Natural killer cell (primary cell): ENCODE measurements around the gene RASSF5. TPM values are rescaled to one million over a fixed set of nuclear protein-coding genes. Genes with fewer than 3 reads are reported as not detected.

Experiments
- ATAC-seq, 3 donors: fragments of 150-1000 bp in 2 of 3; fragments of 200-7000 bp in 1 of 3; cut with Tn5 transposase; 1 replicate in 1 of 3; 2 replicates in 2 of 3; pipeline ENCODE4 v1.10.0; 2021; ENCODE audit warnings: mild to moderate bottlenecking in 2 of 3, moderate library complexity in 2 of 3
- DNase-seq, 2 donors: peaks; one replicate each; pipeline versions ENCODE4 v3.0.0 to v3.0.0-alpha.2; 2013 to 2021; ENCODE audit warnings: mixed read lengths in 1 of 2
- H3K27ac ChIP-seq: one replicate; pipeline ENCODE4 v1.5.1; 2013; ENCODE audit warnings: mild to moderate bottlenecking, low read length
- H3K27me3 ChIP-seq: one replicate; pipeline ENCODE4 v1.6.1; 2013; ENCODE audit warnings: low read length; ENCODE audit not compliant: control insufficient read depth, insufficient read depth
- H3K36me3 ChIP-seq: one replicate; pipeline ENCODE4 v1.6.1; 2013; ENCODE audit warnings: low read length; ENCODE audit not compliant: control insufficient read depth, insufficient read depth
- H3K4me1 ChIP-seq: one replicate; pipeline ENCODE4 v1.6.1; 2013; ENCODE audit warnings: low read length; ENCODE audit not compliant: control insufficient read depth, insufficient read depth
- H3K4me3 ChIP-seq: one replicate; pipeline ENCODE4 v1.5.1; 2013; ENCODE audit warnings: low read length
- H3K9me3 ChIP-seq: one replicate; pipeline ENCODE4 v1.6.1; 2013; ENCODE audit warnings: low read length; ENCODE audit not compliant: control insufficient read depth, insufficient read depth
- H3K27ac Mint-ChIP-seq, 2 donors: one replicate each; pipeline ENCODE4 v1.8.0; 2022; ENCODE audit warnings: mild to moderate bottlenecking in 2 of 2, mixed read lengths in 2 of 2, moderate library complexity in 1 of 2
- H3K27me3 Mint-ChIP-seq, 2 donors: one replicate each; pipeline ENCODE4 v1.8.0; 2022; ENCODE audit warnings: low read depth in 2 of 2, mixed read lengths in 2 of 2
- H3K36me3 Mint-ChIP-seq: one replicate; pipeline ENCODE4 v1.8.0; 2022; ENCODE audit warnings: mixed read lengths
- H3K4me1 Mint-ChIP-seq, 2 donors: one replicate each; pipeline ENCODE4 v1.8.0; 2022; ENCODE audit warnings: mixed read lengths in 2 of 2
- H3K4me3 Mint-ChIP-seq: one replicate; pipeline ENCODE4 v1.8.0; 2022; ENCODE audit warnings: mild to moderate bottlenecking, moderate library complexity, mixed read lengths
- H3K9me3 Mint-ChIP-seq, 2 donors: one replicate each; pipeline ENCODE4 v1.8.0; 2022; ENCODE audit warnings: mixed read lengths in 2 of 2
- CTCF ChIP-seq: fragments of 200-600 bp; IDR thresholded peaks from one replicate; pipeline ENCODE4 v1.8.0; 2022; ENCODE audit warnings: antibody characterized with exemption
- WGBS: methylation state at CpG from one replicate; pipeline ENCODE4 v1.1.7; 2013; ENCODE audit warnings: missing lambda C conversion rate; ENCODE audit not compliant: insufficient coverage; 5-methylcytosine and 5-hydroxymethylcytosine counted together
- intact Hi-C: fragments of 100-400 bp; cut with micrococcal nuclease; formaldehyde crosslinking; loops from one replicate; pipeline ENCODE4 v1.14.2; 2022
- total RNA-seq, 4 donors: library from RNA; stranded (reverse); fragments of 120-200 nt in 1 of 4; gene quantifications; one replicate each; pipeline versions ENCODE4 v1.2.3 to v1.2.4, GENCODE V29; 2013 to 2022

Gene RASSF5
- total RNA-seq, 3 donors from 2014 or later (not counting 1 experiment from before 2014, with no cell fraction given) = 231 to 333 (median 279) TPM

- TF ChIP-seq CTCF = no peak
- intact Hi-C loops = loop anchor here (1.0 to 2.0 kb wide), 3 partner anchors 16 to 186 kb away; no protein-coding TSS in a partner anchor
- Histone ChIP-seq H3K27me3 (no peaks in the 10 kb centered on the region), H3K9me3 (no peaks in the 10 kb centered on the region), H3K27ac (no peak overlapping the region), H3K4me1 (no peaks in the 10 kb centered on the region), H3K4me3 (no peak overlapping the region), H3K36me3 (peaks cover 59% of the 10 kb centered on the region)
- Mint-ChIP-seq H3K36me3 (peaks cover 7% of the 10 kb centered on the region), H3K4me3 (no peak overlapping the region), H3K9me3 (no peaks in the 10 kb centered on the region), H3K27me3 (no peaks in the 10 kb centered on the region), H3K4me1 (peaks cover 6 to 7% of the 10 kb centered on the region in 2 donors), H3K27ac (no peak overlapping the region)
- 95% methylated on average over 11 of the region's 11 CpGs for WGBS
- DNase-seq = no peak
- no peak for ATAC-seq
Observed at GRCh38 chr1:206478746-206479145, 28.6 kb upstream of the RASSF5 start.

GRCh38 chr1:206479183-206480125, 27.9 kb upstream of the RASSF5 start:
- Histone ChIP-seq H3K4me3 (no peak overlapping the region), H3K4me1 (no peaks in the 10 kb centered on the region), H3K9me3 (no peaks in the 10 kb centered on the region), H3K27me3 (no peaks in the 10 kb centered on the region), H3K36me3 (peaks cover 64% of the 10 kb centered on the region), H3K27ac (no peak overlapping the region)
- intact Hi-C loops = loop anchor here (1.0 to 2.0 kb wide), 3 partner anchors 17 to 185 kb away; no protein-coding TSS in a partner anchor
- DNase-seq = peak; percentile 47 to 86
- WGBS = 84% methylated on average over 13 of the region's 14 CpGs
- H3K4me1 Mint-ChIP-seq = peaks cover 6 to 7% of the 10 kb centered on the region in 2 donors
- peaks cover 7% of the 10 kb centered on the region for H3K36me3 Mint-ChIP-seq
- H3K27ac Mint-ChIP-seq = peak overlapping the region; percentile 3 to 73
- no peaks in the 10 kb centered on the region for H3K27me3 Mint-ChIP-seq
- peak; percentile 72 to 96 (median 90) for ATAC-seq
- TF ChIP-seq CTCF = peak; percentile 68
- H3K4me3 Mint-ChIP-seq = no peak overlapping the region
- no peaks in the 10 kb centered on the region for H3K9me3 Mint-ChIP-seq

- Mint-ChIP-seq H3K27me3 (no peaks in the 10 kb centered on the region), H3K4me1 (peaks cover 6 to 7% of the 10 kb centered on the region in 2 donors), H3K36me3 (peaks cover 7% of the 10 kb centered on the region)
Observed at GRCh38 chr1:206480211-206480610, 27.1 kb upstream of the RASSF5 start.

More at GRCh38 chr1:206480211-206480610, 27.1 kb upstream of the RASSF5 start:
- DNase-seq = no peak
- no peak overlapping the region for H3K27ac ChIP-seq
- TF ChIP-seq CTCF = no peak
- H3K4me3 Mint-ChIP-seq = no peak overlapping the region
- intact Hi-C loops = no loop called here
- H3K27me3 ChIP-seq = no peaks in the 10 kb centered on the region
- H3K4me3 ChIP-seq = no peak overlapping the region
- H3K9me3 ChIP-seq = no peaks in the 10 kb centered on the region
- 95% methylated on average over 8 of the region's 8 CpGs for WGBS
- peaks cover 67% of the 10 kb centered on the region for H3K36me3 ChIP-seq
- H3K27ac Mint-ChIP-seq = no peak overlapping the region
- H3K9me3 Mint-ChIP-seq = no peaks in the 10 kb centered on the region
- ATAC-seq = no peak
- H3K4me1 ChIP-seq = no peaks in the 10 kb centered on the region
